Measurements from ENCODE around the gene CACFD1.

Gene CACFD1

GRCh38 chr9:133502112-133502511 lies 42.3 kb downstream of the CACFD1 start:
- no peak for DNase-seq (ENCODE audit: low read depth)

- no peak for DNase-seq (ENCODE audit: low read depth)
These were observed 45.5 kb downstream of the CACFD1 start for GRCh38 chr9:133505186-133505830.

- DNase-seq (ENCODE audit: low read depth): no peak
These were observed 46.3 kb downstream of the CACFD1 start for GRCh38 chr9:133505901-133506652.

- no peak for DNase-seq (ENCODE audit: low read depth)
These were observed 46.9 kb downstream of the CACFD1 start for GRCh38 chr9:133506653-133507038.

- DNase-seq (ENCODE audit: low read depth): no peak
These were observed 47.6 kb downstream of the CACFD1 start for GRCh38 chr9:133507246-133507965.

GRCh38 chr9:133508046-133508445 lies 48.3 kb downstream of the CACFD1 start:
- DNase-seq (ENCODE audit: low read depth): no peak

GRCh38 chr9:133509179-133510083 lies 49.7 kb downstream of the CACFD1 start:
- no peak for DNase-seq (ENCODE audit: low read depth)

- no peak for DNase-seq (ENCODE audit: low read depth)
These were observed 51.2 kb downstream of the CACFD1 start for GRCh38 chr9:133510926-133511505.

GRCh38 chr9:133511607-133512006 lies 51.8 kb downstream of the CACFD1 start:
- no peak for DNase-seq (ENCODE audit: low read depth)

- DNase-seq (ENCODE audit: low read depth): no peak
These were observed 52.8 kb downstream of the CACFD1 start for GRCh38 chr9:133512253-133513213.

GRCh38 chr9:133513214-133514100 lies 53.7 kb downstream of the CACFD1 start:
- DNase-seq (ENCODE audit: low read depth): no peak

GRCh38 chr9:133514460-133515239 lies 54.9 kb downstream of the CACFD1 start:
- no peak for DNase-seq (ENCODE audit: low read depth)

- no peak for DNase-seq (ENCODE audit: low read depth)
These were observed 55.4 kb downstream of the CACFD1 start for GRCh38 chr9:133515240-133515610.

GRCh38 chr9:133515615-133516255 lies 56.0 kb downstream of the CACFD1 start:
- DNase-seq (ENCODE audit: low read depth): no peak

- no peak for DNase-seq (ENCODE audit: low read depth)
These were observed 56.6 kb downstream of the CACFD1 start for GRCh38 chr9:133516256-133516960.

- DNase-seq (ENCODE audit: low read depth): no peak
These were observed 57.2 kb downstream of the CACFD1 start for GRCh38 chr9:133516961-133517350.

- DNase-seq (ENCODE audit: low read depth): no peak
These were observed 57.9 kb downstream of the CACFD1 start for GRCh38 chr9:133517711-133518110.

- DNase-seq (ENCODE audit: low read depth): no peak
These were observed 58.4 kb downstream of the CACFD1 start for GRCh38 chr9:133518200-133518599.

Data from activated T-cell treated with anti-CD3 and anti-CD28 coated beads for 48 hours (primary cell).